Pancreas (tissue), 10 donors: Measurements from ENCODE around the gene FAM53C. TPM values are rescaled to one million over a fixed set of nuclear protein-coding genes. Genes with fewer than 3 reads are reported as not detected.
"Not testable (repeated sequence)": the region's sequence is repeated elsewhere in the genome, so short reads cannot be mapped to it uniquely, and the experiment has no call there.

Experiments
- ATAC-seq, 4 donors: fragments of 200-7000 bp; cut with Tn5 transposase; one replicate each; pipeline versions ENCODE4 v1.8.0 to v1.9.1; 2020; ENCODE audit warnings: mild to moderate bottlenecking in 4 of 4, moderate library complexity in 4 of 4
- DNase-seq, 6 donors: peaks; one replicate each; pipeline ENCODE4 v3.0.0-alpha.2; 2020
- FAIRE-seq: peaks from 2 replicates; lab custom pipeline; 2012; peaks lifted over from hg19 to GRCh38; lab: Jason Lieb, UNC
- H3K27ac ChIP-seq, 4 donors: fragments of 200-600 bp; sonication (generic); 1 replicate in 3 of 4; 2 replicates in 1 of 4; pipeline versions ENCODE4 v1.5.0 to v1.8.0; 2020
- H3K27me3 ChIP-seq, 4 donors: fragments of 200-600 bp; one replicate each; pipeline ENCODE4 v1.8.0; 2021
- H3K36me3 ChIP-seq, 3 donors: fragments of 200-600 bp; sonication (generic) in 1 of 3; one replicate each; pipeline versions ENCODE4 v1.5.0 to v1.8.0; 2020 to 2021
- H3K4me1 ChIP-seq, 3 donors: fragments of 200-600 bp; one replicate each; pipeline ENCODE4 v1.8.0; 2021
- H3K4me3 ChIP-seq, 4 donors: fragments of 200-600 bp; sonication (generic) in 2 of 4; one replicate each; pipeline versions ENCODE4 v1.5.0 to v1.8.0; 2020 to 2021
- H3K9me3 ChIP-seq, 4 donors: fragments of 200-600 bp; one replicate each; pipeline ENCODE4 v1.8.0; 2021
- CTCF ChIP-seq, 4 donors: fragments of 200-600 bp; sonication (generic) in 3 of 4; IDR thresholded peaks; one replicate each; pipeline versions ENCODE4 v1.5.0 to v1.8.0; 2021; ENCODE audit warnings: antibody characterized with exemption in 4 of 4
- WGBS, 2 donors: extraction: QIAGEN DNeasy Blood & Tissue Kit; methylation state at CpG; one replicate each; pipeline ENCODE4 v1.1.7; 2013; 5-methylcytosine and 5-hydroxymethylcytosine counted together
- intact Hi-C, 3 donors: fragments of 100-400 bp; cut with DNase I; formaldehyde crosslinking; loops; one replicate each; pipeline versions ENCODE4 v1.11.1 to v1.14.2; 2022
- polyA plus RNA-seq, 2 donors: library from polyadenylated mRNA; stranded (reverse); fragments of 200-250 nt; gene quantifications; one replicate each; pipeline ENCODE4 v1.2.3, GENCODE V29; 2013
- total RNA-seq, 6 donors: library from RNA; stranded (reverse); fragmentation: NEBNext Ultra II Directional in 4 of 6; extraction: Animal tissue kit (Norgen Biotek cat#: 25700) in 4 of 6; gene quantifications; one replicate each; pipeline versions ENCODE4 v1.2.1 to v1.2.4, GENCODE V29; 2021 to 2023
- donor health status: healthy with polysubstance abuse.
- donor health status: DM: no; HTN: no; CAD: no; lungs with moderate emphysema.
- donor health status: DM: no; HTN: no; CAD: no.
- donor health status: control.
- donor health status: control.
- donor health status: Bipolar disorder and iron deficiency.
- donor health status: DM: yes; HTN: yes; CAD: no.
- donor health status: DM: no; HTN: no; CAD: no.
- donor health status: DM: no; HTN: no; CAD: no.
- donor health status: DM: yes; HTN: yes; CAD: no.

The FAM53C gene
- total and polyA plus RNA-seq, 8 donors: 13.0 to 18.9 (median 16.3) TPM

- no peak for TF ChIP-seq CTCF (IDR thresholded peaks at IDR 0.05)
- H3K36me3 ChIP-seq: peaks cover 0 to 45% (median 10%) of the 10 kb centered on the region in 3 donors
- intact Hi-C loops: no loop called here
- no peak overlapping the region for H3K4me3 ChIP-seq
- 54 to 69% methylated on average over 8 of the region's 8 CpGs for WGBS, 2 donors
- H3K9me3 ChIP-seq: no peaks in the 10 kb centered on the region
- H3K27ac ChIP-seq: no peak overlapping the region
- ATAC-seq: peak; percentile 79 to 93 (median 90)
- no peaks in the 10 kb centered on the region for H3K27me3 ChIP-seq
- FAIRE-seq: no peak
- peak in 1 of 6 donors; percentile 30 for DNase-seq
- no peaks in the 10 kb centered on the region for H3K4me1 ChIP-seq
Observed at GRCh38 chr5:138382347-138382746, 44.3 kb downstream of the FAM53C start.

GRCh38 chr5:138385660-138386059 lies 47.6 kb downstream of the FAM53C start:
- Histone ChIP-seq H3K4me1 (no peaks in the 10 kb centered on the region), H3K27ac (no peak overlapping the region), H3K9me3 (no peaks in the 10 kb centered on the region), H3K36me3 (peaks cover 0 to 21% (median 10%) of the 10 kb centered on the region in 3 donors), H3K27me3 (no peaks in the 10 kb centered on the region), H3K4me3 (no peak overlapping the region)
- DNase-seq: no peak
- no peak for TF ChIP-seq CTCF (IDR thresholded peaks at IDR 0.05)
- peak in 1 of 4 donors; percentile 25 for ATAC-seq
- no peak for FAIRE-seq
- intact Hi-C loops: no loop called here
- WGBS, 2 donors: 90 to 94% methylated on average over 1 of the region's 1 CpG

- 94 to 95% methylated on average over 10 of the region's 10 CpGs for WGBS, 2 donors
- no peaks in the 10 kb centered on the region for H3K9me3 ChIP-seq
- FAIRE-seq: no peak
- no peak for DNase-seq
- H3K4me1 ChIP-seq: no peaks in the 10 kb centered on the region
- intact Hi-C loops: no loop called here
- no peak for ATAC-seq
- no peak overlapping the region for H3K27ac ChIP-seq
- H3K36me3 ChIP-seq: peaks cover 0 to 19% (median 10%) of the 10 kb centered on the region in 3 donors
- no peak overlapping the region for H3K4me3 ChIP-seq
- H3K27me3 ChIP-seq: no peaks in the 10 kb centered on the region
- TF ChIP-seq CTCF (IDR thresholded peaks at IDR 0.05): no peak
Observed at GRCh38 chr5:138386290-138386689, 48.2 kb downstream of the FAM53C start.

- WGBS, 2 donors: 94 to 98% methylated on average over 3 of the region's 3 CpGs
Observed at GRCh38 chr5:138389332-138389731, 51.3 kb downstream of the FAM53C start.

GRCh38 chr5:138389911-138390310 lies 51.8 kb downstream of the FAM53C start:
- peaks cover 4 to 49% (median 10%) of the 10 kb centered on the region in 3 donors for H3K36me3 ChIP-seq
- H3K27me3 ChIP-seq, H3K27ac ChIP-seq, intact Hi-C loops, H3K4me3 ChIP-seq, ATAC-seq, DNase-seq, H3K4me1 ChIP-seq, H3K9me3 ChIP-seq, FAIRE-seq: not testable (repeated sequence)
- WGBS, 2 donors: 93% methylated on average over 10 of the region's 10 CpGs

More at GRCh38 chr5:138389332-138389731, 51.3 kb downstream of the FAM53C start:
- Histone ChIP-seq H3K27ac (no peak overlapping the region), H3K4me3 (no peak overlapping the region), H3K27me3 (no peaks in the 10 kb centered on the region), H3K4me1 (no peaks in the 10 kb centered on the region), H3K36me3 (peaks cover 3 to 43% (median 10%) of the 10 kb centered on the region in 3 donors), H3K9me3 (no peaks in the 10 kb centered on the region)
- DNase-seq (no peak), ATAC-seq (no peak), FAIRE-seq (no peak)
- intact Hi-C loops: no loop called here
- no peak for TF ChIP-seq CTCF (IDR thresholded peaks at IDR 0.05)
